A673 (cell line): ENCODE data around the gene ARHGAP32. TPM values are rescaled to one million over a fixed set of nuclear protein-coding genes. Genes with fewer than 3 reads are reported as not detected.

Experiments used
- BruUV-seq: library from RNA; stranded (reverse); fragments of 400-500 nt; replicated peaks from 2 replicates; lab custom pipeline; 2021; lab: Mats Ljungman, UMichigan
- CTCF ChIA-PET: fragments of 300-600 bp; sonication (Branson Sonifier 250); formaldehyde crosslinking; loops from one replicate; lab custom pipeline; 2022; ENCODE audit warnings: antibody characterized with exemption; lab: Charles Lee
- POLR2A ChIA-PET: fragments of 300-600 bp; sonication (Branson Sonifier 250); formaldehyde crosslinking; loops from one replicate; lab custom pipeline; 2022; ENCODE audit warnings: antibody characterized with exemption; ENCODE audit not compliant: low non-redundant PET; lab: Charles Lee
- DNase-seq: peaks from one replicate; pipeline ENCODE4 v3.0.0-alpha.2; 2015; ENCODE audit warnings: low spot score
- H3K27ac ChIP-seq: fragments of 200-600 bp; sonication (generic); 2 replicates; pipeline ENCODE4 v1.5.1; 2016; ENCODE audit warnings: mixed run types, low read depth, mild to moderate bottlenecking, mixed read lengths, antibody characterized with exemption, low read length; ENCODE audit not compliant: poor library complexity, severe bottlenecking
- H3K27me3 ChIP-seq: fragments of 200-600 bp; sonication (generic); replicated peaks from 2 replicates; pipeline ENCODE4 v1.6.1; 2017; ENCODE audit warnings: mixed run types, low read depth, mild to moderate bottlenecking, mixed read lengths, antibody characterized with exemption, low read length; ENCODE audit not compliant: insufficient read depth, poor library complexity
- H3K36me3 ChIP-seq: fragments of 200-600 bp; sonication (generic); 2 replicates; pipeline ENCODE4 v1.6.1; 2016; ENCODE audit warnings: mixed run types, mild to moderate bottlenecking, mixed read lengths, antibody characterized with exemption, low read length; ENCODE audit not compliant: insufficient read depth, poor library complexity, severe bottlenecking
- H3K4me1 ChIP-seq: fragments of 200-600 bp; sonication (generic); 2 replicates; pipeline ENCODE4 v1.6.1; 2017; ENCODE audit warnings: mixed run types, mild to moderate bottlenecking, mixed read lengths, antibody characterized with exemption, low read length; ENCODE audit not compliant: insufficient read depth, poor library complexity, severe bottlenecking
- H3K4me3 ChIP-seq: fragments of 200-600 bp; sonication (generic); 2 replicates; pipeline ENCODE4 v1.5.1; 2016; ENCODE audit warnings: low read depth, mixed run types, mild to moderate bottlenecking, mixed read lengths, low read length; ENCODE audit not compliant: poor library complexity, severe bottlenecking
- H3K9me3 ChIP-seq: fragments of 200-600 bp; sonication (generic); 2 replicates; pipeline ENCODE4 v1.6.1; 2016; ENCODE audit warnings: mixed run types, low read depth, mild to moderate bottlenecking, mixed read lengths, antibody characterized with exemption, low read length; ENCODE audit not compliant: poor library complexity, severe bottlenecking
- CTCF ChIP-seq: fragments of 300-800, 200-600 bp; sonication (generic); conservative IDR thresholded peaks from 2 replicates; pipeline ENCODE4 v1.5.1; 2017; ENCODE audit warnings: low read depth, mild to moderate bottlenecking, antibody characterized with exemption, low read length, moderate library complexity, mixed read lengths
- EZH2 ChIP-seq: fragments of 200-600 bp; sonication (generic); IDR thresholded peaks from 2 replicates; pipeline ENCODE4 v1.6.1; 2017; ENCODE audit warnings: borderline replicate concordance, low read depth, mild to moderate bottlenecking, mixed read lengths, antibody characterized with exemption, low read length; ENCODE audit not compliant: poor library complexity, severe bottlenecking
- intact Hi-C: fragments of 100-400 bp; cut with micrococcal nuclease; formaldehyde crosslinking; loops from one replicate; pipeline ENCODE4 v1.10.0; 2022; ENCODE audit not compliant: unreplicated experiment
- total RNA-seq: library from RNA; stranded (reverse); gene quantifications from 2 replicates; pipeline ENCODE4 v1.2.3, GENCODE V29; 2021

ARHGAP32 gene
- total RNA-seq, 1 experiment from 2014 or later = 42.8 TPM

GRCh38 chr11:128917144-128917724, 274.9 kb downstream of the ARHGAP32 start:
- POLR2A ChIA-PET = no interaction called here
- intact Hi-C loops = no loop called here
- H3K27me3 ChIP-seq = no peaks in the 10 kb centered on the region
- CTCF ChIA-PET = interaction anchor here (0.6 kb wide), 1 partner anchor 39 kb away, joined by 3 read pairs; no protein-coding TSS in a partner anchor
- H3K27ac ChIP-seq = no peak overlapping the region
- H3K4me3 ChIP-seq = no peak overlapping the region
- BruUV-seq = no TSS peak
- no peaks in the 10 kb centered on the region for H3K9me3 ChIP-seq
- TF ChIP-seq EZH2 (no peak), CTCF (no peak)
- no peaks in the 10 kb centered on the region for H3K36me3 ChIP-seq
- no peak for DNase-seq
- no peaks in the 10 kb centered on the region for H3K4me1 ChIP-seq

- intact Hi-C loops = no loop called here
- Histone ChIP-seq H3K9me3 (no peaks in the 10 kb centered on the region), H3K4me3 (no peak overlapping the region), H3K4me1 (no peaks in the 10 kb centered on the region), H3K36me3 (no peaks in the 10 kb centered on the region), H3K27ac (no peak overlapping the region), H3K27me3 (no peaks in the 10 kb centered on the region)
- TF ChIP-seq EZH2 (no peak), CTCF (no peak)
- no TSS peak for BruUV-seq
- DNase-seq = no peak
- POLR2A ChIA-PET = no interaction called here
- CTCF ChIA-PET = no interaction called here
Measured at GRCh38 chr11:128916681-128917080, 275.4 kb downstream of the ARHGAP32 start.

GRCh38 chr11:128916037-128916572, 276.0 kb downstream of the ARHGAP32 start:
- no peak overlapping the region for H3K27ac ChIP-seq
- BruUV-seq = no TSS peak
- H3K4me1 ChIP-seq = no peaks in the 10 kb centered on the region
- H3K4me3 ChIP-seq = no peak overlapping the region
- no peaks in the 10 kb centered on the region for H3K9me3 ChIP-seq
- CTCF ChIA-PET = no interaction called here
- POLR2A ChIA-PET = no interaction called here
- no peak for TF ChIP-seq EZH2
- TF ChIP-seq CTCF = no peak
- intact Hi-C loops = no loop called here
- no peaks in the 10 kb centered on the region for H3K27me3 ChIP-seq
- H3K36me3 ChIP-seq = no peaks in the 10 kb centered on the region
- no peak for DNase-seq
